NCI-H1105 treated with DMSO at 0.1 percent for 48 hours (cell line): ENCODE results near the gene NAPEPLD.
"Not testable (repeated sequence)": the region's sequence is repeated elsewhere in the genome, so short reads cannot be mapped to it uniquely, and the experiment has no call there.

Experiments
- DNase-seq: peaks from one replicate; lab custom pipeline; 2025; lab: John Stamatoyannopoulos, UW

The NAPEPLD gene

GRCh38 chr7:103068414-103069403 is 80.2 kb downstream of the NAPEPLD start:
- DNase-seq = no peak

GRCh38 chr7:103065667-103066066 is 83.2 kb downstream of the NAPEPLD start:
- peak; percentile 27 for DNase-seq

- no peak for DNase-seq
Measured at GRCh38 chr7:103063895-103064294, 85.0 kb downstream of the NAPEPLD start.

- no peak for DNase-seq
Measured at GRCh38 chr7:103059471-103059870, 89.4 kb downstream of the NAPEPLD start.

GRCh38 chr7:103058122-103058521 is 90.8 kb downstream of the NAPEPLD start:
- DNase-seq = no peak

GRCh38 chr7:103056006-103056405 is 92.9 kb downstream of the NAPEPLD start:
- not testable (repeated sequence) for DNase-seq

- DNase-seq = no peak
Measured at GRCh38 chr7:103051519-103051918, 97.4 kb downstream of the NAPEPLD start.
